Activated T-helper 1 cell treated with anti-CD3 and anti-CD28 coated beads, Interleukin-2, amount 50 U/mL, for 16 hours (primary cell): ENCODE results near the gene STRC.
"Not testable (repeated sequence)": the region's sequence is repeated elsewhere in the genome, so short reads cannot be mapped to it uniquely, and the experiment has no call there.

Source experiments
- DNase-seq, 2 donors: peaks; one replicate each; pipeline ENCODE4 v3.0.0-alpha.2; 2020; ENCODE audit warnings: low read depth in 1 of 2, low spot score in 1 of 2

The STRC gene

GRCh38 chr15:43618700-43619099, at the start of gene STRC:
Gene STRC, minus strand, starts transcription at chr15:43618800. Its CDS starts 78 bp downstream, at chr15:43618722.
- not testable (repeated sequence) for DNase-seq

GRCh38 chr15:43666177-43666576, 47.6 kb upstream of the STRC start:
- DNase-seq = not testable (repeated sequence)

- DNase-seq = not testable (repeated sequence)
These were observed 44.7 kb upstream of the STRC start for GRCh38 chr15:43663333-43663732.

GRCh38 chr15:43662293-43662692, 43.7 kb upstream of the STRC start:
- not testable (repeated sequence) for DNase-seq

GRCh38 chr15:43659727-43660126, 41.1 kb upstream of the STRC start:
- not testable (repeated sequence) for DNase-seq

GRCh38 chr15:43649430-43649926, 30.9 kb upstream of the STRC start:
- DNase-seq = not testable (repeated sequence)

- DNase-seq = no peak
These were observed 30.2 kb upstream of the STRC start, which contains the start of gene CATSPER2 for GRCh38 chr15:43648649-43649429. Gene CATSPER2, minus strand, starts transcription at chr15:43648844. Its CDS starts 783 bp downstream, at chr15:43648061.

- not testable (repeated sequence) for DNase-seq
These were observed 20.0 kb upstream of the STRC start for GRCh38 chr15:43638464-43639204.

GRCh38 chr15:43626937-43627336, 8.3 kb upstream of the STRC start:
- DNase-seq = not testable (repeated sequence)

GRCh38 chr15:43625106-43625505, 6.5 kb upstream of the STRC start:
- DNase-seq = no peak

- DNase-seq = not testable (repeated sequence)
These were observed 3.6 kb upstream of the STRC start for GRCh38 chr15:43622068-43622799.

- not testable (repeated sequence) for DNase-seq
These were observed 850 bp downstream of the STRC start for GRCh38 chr15:43617750-43618149.

- not testable (repeated sequence) for DNase-seq
These were observed 16.4 kb downstream of the STRC start for GRCh38 chr15:43602233-43602632.

GRCh38 chr15:43600200-43600599, 18.4 kb downstream of the STRC start:
- DNase-seq = not testable (repeated sequence)

GRCh38 chr15:43599131-43599530, 19.5 kb downstream of the STRC start:
- not testable (repeated sequence) for DNase-seq

GRCh38 chr15:43593328-43594190, 25.0 kb downstream of the STRC start, which contains the start of gene CKMT1B:
Gene CKMT1B, plus strand, starts transcription at chr15:43594027. Its CDS starts 192 bp downstream, at chr15:43594219.
- not testable (repeated sequence) for DNase-seq

GRCh38 chr15:43592841-43593240, 25.8 kb downstream of the STRC start:
- DNase-seq = not testable (repeated sequence)

- not testable (repeated sequence) for DNase-seq
These were observed 28.7 kb downstream of the STRC start, which contains the start of gene PPIP5K1 for GRCh38 chr15:43589778-43590466. Gene PPIP5K1, minus strand, starts transcription at chr15:43590208. Its CDS starts 5,704 bp downstream, at chr15:43584504.

GRCh38 chr15:43574607-43575006, 44.0 kb downstream of the STRC start:
- DNase-seq = not testable (repeated sequence)
